Immature natural killer cell (primary cell): ENCODE data around the gene ARRDC4. TPM values are rescaled to one million over a fixed set of nuclear protein-coding genes. Genes with fewer than 3 reads are reported as not detected.

Experiments
- DNase-seq, 3 donors: peaks; one replicate each; pipeline ENCODE4 v3.0.0; 2022; ENCODE audit warnings: mixed read lengths in 1 of 3
- H3K27ac Mint-ChIP-seq, 6 donors: one replicate each; pipeline ENCODE4 v1.8.0; 2020; ENCODE audit warnings: mixed read lengths in 6 of 6, mild to moderate bottlenecking in 5 of 6, inconsistent platforms in 4 of 6, moderate library complexity in 3 of 6
- H3K27me3 Mint-ChIP-seq, 3 donors: one replicate each; pipeline ENCODE4 v1.8.0; 2020 to 2021; ENCODE audit warnings: low read depth in 3 of 3, mild to moderate bottlenecking in 3 of 3, mixed read lengths in 3 of 3, moderate library complexity in 3 of 3, inconsistent platforms in 1 of 3
- H3K36me3 Mint-ChIP-seq, 3 donors: one replicate each; pipeline ENCODE4 v1.8.0; 2020; ENCODE audit warnings: mixed read lengths in 3 of 3, inconsistent platforms in 2 of 3, mild to moderate bottlenecking in 2 of 3
- H3K4me1 Mint-ChIP-seq, 2 donors: one replicate each; pipeline ENCODE4 v1.8.0; 2020; ENCODE audit warnings: inconsistent platforms in 2 of 2, mild to moderate bottlenecking in 2 of 2, mixed read lengths in 2 of 2, moderate library complexity in 1 of 2
- H3K4me3 Mint-ChIP-seq, 5 donors: one replicate each; pipeline ENCODE4 v1.8.0; 2020; ENCODE audit warnings: mild to moderate bottlenecking in 5 of 5, mixed read lengths in 5 of 5, inconsistent platforms in 3 of 5, moderate library complexity in 3 of 5
- H3K9me3 Mint-ChIP-seq, 6 donors: one replicate each; pipeline ENCODE4 v1.8.0; 2020; ENCODE audit warnings: mild to moderate bottlenecking in 6 of 6, mixed read lengths in 6 of 6, inconsistent platforms in 4 of 6, moderate library complexity in 3 of 6
- polyA plus RNA-seq, 3 donors: library from polyadenylated mRNA; unstranded; fragments of 300-500 nt; fragmentation: Illumina TruSeq; gene quantifications; one replicate each; pipeline ENCODE4 v1.2.3, GENCODE V29; 2021

The ARRDC4 gene
- polyA plus RNA-seq, 3 donors from 2014 or later = 1.9 to 3.2 TPM; not detected in 1

DNA sequence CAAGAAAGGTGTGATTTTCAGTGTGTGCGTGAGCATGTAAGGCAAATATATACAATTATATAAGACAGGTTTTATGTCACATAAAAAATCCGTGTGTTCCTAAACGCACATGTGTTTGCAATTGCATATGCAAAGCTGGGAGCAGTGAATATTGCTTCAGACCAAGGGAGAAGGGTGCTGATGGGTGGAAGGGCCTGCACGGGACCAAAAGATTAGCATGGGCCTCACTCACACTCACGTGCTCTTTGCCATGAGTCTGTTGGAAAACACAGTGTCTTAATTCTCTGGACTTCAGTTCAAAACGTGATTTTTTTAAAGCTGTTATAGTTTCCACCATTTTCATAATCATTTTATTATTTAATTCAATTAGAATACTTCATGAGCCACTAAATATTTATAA lies 7.2 kb upstream of the ARRDC4 start:
- DNase-seq = no peak
- Mint-ChIP-seq H3K27ac (no peak overlapping the region), H3K4me1 (no peaks in the 10 kb centered on the region), H3K36me3 (no peaks in the 10 kb centered on the region), H3K4me3 (no peak overlapping the region), H3K27me3 (peaks cover 2 to 9% (median 6%) of the 10 kb centered on the region in 3 donors), H3K9me3 (no peaks in the 10 kb centered on the region)

DNA sequence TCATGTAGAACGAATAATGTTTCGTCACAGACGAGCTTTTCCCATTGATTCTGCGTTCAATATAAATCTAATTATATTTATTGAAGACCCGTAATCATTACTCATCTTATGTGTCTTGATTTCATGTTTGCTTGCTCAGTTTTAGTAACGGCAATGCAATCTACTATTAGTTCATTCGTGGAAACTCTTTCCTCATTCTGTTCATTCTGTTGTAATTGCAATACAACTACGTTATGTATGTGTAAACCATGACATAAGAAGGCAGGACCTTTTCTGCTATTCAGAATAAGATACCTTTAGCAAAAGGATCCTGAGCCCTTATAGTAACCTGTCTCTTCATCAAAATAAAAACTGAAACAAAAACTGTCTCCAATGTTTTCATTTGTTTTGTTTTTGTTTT lies 6.8 kb upstream of the ARRDC4 start:
- H3K27ac Mint-ChIP-seq = no peak overlapping the region
- no peak overlapping the region for H3K4me3 Mint-ChIP-seq
- no peaks in the 10 kb centered on the region for H3K9me3 Mint-ChIP-seq
- no peaks in the 10 kb centered on the region for H3K36me3 Mint-ChIP-seq
- no peaks in the 10 kb centered on the region for H3K4me1 Mint-ChIP-seq
- H3K27me3 Mint-ChIP-seq = peaks cover 2 to 9% (median 6%) of the 10 kb centered on the region in 3 donors
- no peak for DNase-seq

DNA sequence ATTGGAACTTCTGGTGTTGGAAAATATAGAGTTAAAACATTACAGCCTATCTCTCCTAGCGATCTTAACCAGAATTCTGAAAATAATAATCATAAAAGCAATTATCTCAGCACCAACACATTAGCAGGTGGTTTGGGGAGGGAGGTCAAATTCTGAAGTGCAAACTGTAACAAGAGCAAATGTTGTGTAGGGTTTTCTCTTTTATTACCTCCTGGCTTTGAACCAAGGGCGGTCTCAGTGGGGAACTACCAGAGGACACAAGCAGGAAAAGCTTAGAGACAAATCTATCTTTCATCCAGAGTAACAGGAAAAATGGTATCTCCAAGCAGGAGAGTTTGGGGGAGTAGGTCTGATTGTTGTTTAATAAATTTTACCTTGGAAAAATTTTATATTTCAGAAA lies 5.5 kb upstream of the ARRDC4 start:
- Mint-ChIP-seq H3K27me3 (peaks cover 2 to 15% (median 7%) of the 10 kb centered on the region in 3 donors), H3K4me3 (no peak overlapping the region), H3K9me3 (no peaks in the 10 kb centered on the region), H3K27ac (no peak overlapping the region), H3K4me1 (peaks cover 7 to 10% of the 10 kb centered on the region in 2 donors), H3K36me3 (no peaks in the 10 kb centered on the region)
- DNase-seq = no peak

DNA sequence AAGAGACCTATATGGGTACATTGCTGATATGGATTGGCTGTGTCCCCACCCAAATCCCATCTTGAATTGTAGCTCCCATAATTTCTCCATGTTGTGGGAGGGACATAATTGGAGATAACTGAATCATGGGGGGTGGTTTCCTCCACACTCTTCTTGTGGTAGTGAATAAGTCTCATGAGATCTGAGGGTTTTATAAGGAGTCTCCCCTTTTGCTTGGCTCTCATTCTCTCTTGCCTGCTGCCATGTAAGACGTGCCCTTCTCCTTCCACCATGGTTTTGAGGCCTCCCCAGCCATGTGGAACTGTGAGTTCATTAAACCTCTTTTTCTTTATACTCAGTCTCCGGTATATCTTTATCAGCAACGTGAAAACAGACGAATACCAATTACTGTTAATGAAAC lies 5.0 kb upstream of the ARRDC4 start:
- Mint-ChIP-seq H3K4me1 (peaks cover 11 to 15% of the 10 kb centered on the region in 2 donors), H3K27ac (no peak overlapping the region), H3K9me3 (no peaks in the 10 kb centered on the region), H3K4me3 (no peak overlapping the region), H3K27me3 (peaks cover 6 to 15% (median 9%) of the 10 kb centered on the region in 3 donors), H3K36me3 (no peaks in the 10 kb centered on the region)
- no peak for DNase-seq

DNA sequence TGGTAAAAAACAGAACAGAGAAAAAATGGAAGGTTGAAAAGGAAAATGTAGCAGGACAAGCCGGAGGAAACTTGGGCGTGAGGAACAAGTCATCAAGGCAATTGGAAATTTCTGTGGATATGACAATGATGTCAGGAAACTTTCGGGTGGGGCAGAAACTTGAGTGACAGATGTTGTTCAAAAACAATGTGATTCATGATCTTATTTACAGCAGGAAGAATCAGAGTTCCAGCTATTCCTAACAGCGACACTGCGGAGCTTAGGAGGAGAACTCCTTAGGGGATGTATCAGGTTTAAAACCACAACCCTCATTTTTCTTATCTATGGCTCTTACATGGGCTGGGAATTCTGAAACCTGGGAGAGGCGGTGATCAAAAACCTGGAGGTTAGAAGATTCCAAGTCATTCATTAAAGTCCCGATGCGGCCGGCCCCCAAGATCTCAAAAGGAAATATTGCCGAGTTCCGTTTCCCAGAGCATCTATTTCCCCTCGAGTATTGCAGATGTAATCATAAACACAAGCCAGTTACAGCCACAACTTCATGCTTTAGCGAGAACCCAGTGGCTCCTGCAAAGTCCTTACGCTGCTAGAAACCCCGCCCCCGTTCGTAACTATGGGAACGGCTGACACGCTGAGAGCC lies 659 bp upstream of the ARRDC4 start:
- DNase-seq = no peak
- Mint-ChIP-seq H3K27ac (peak overlapping the region; percentile 83 to 94 (median 90)), H3K4me1 (peaks cover 30 to 31% of the 10 kb centered on the region in 2 donors), H3K4me3 (peak overlapping the region; percentile 81 to 90 (median 83)), H3K9me3 (no peaks in the 10 kb centered on the region), H3K36me3 (no peaks in the 10 kb centered on the region), H3K27me3 (peaks cover 4 to 9% (median 9%) of the 10 kb centered on the region in 3 donors)

DNA sequence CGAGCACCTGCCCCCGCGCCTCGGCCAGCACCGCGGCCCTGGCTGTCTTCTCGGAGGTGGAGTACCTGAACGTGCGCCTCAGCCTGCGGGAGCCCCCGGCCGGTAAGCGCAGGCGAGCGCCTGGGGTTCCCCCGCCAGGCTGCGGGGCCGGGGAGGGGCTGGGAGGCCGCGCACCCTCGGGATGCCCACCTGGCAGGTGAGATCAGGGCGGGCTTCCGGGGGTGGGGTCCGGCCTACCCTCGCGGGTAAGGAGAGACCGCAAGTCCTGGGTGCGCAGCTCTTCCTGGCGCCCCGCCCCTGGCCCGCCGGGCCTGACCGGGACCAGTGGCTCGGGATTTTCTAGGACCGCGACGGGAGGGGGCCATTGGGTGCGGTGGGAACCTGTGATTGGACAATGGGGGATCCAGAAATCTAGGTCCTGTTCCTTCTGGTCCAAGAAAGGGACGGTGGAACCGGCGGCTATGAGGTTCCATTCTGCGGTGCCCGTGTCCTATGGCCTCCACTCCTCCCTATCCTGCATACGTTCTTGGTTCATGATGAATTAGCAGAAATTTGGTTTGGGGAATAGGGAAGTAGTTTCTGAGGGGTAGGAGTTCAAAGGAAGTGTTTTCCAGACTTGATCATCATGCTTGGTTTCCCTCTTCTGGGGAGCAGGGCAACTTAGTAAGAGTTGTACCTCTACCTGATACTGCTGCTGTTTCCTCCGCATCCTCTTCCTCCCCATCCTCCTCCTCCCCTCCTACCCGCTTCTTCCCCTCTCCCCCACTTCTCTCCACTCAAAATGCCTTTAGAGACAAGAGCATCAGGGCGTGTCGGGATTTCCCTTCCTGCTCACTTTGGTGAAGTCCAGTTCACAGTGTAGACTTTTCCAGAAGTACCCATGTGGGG lies 808 bp downstream of the ARRDC4 start:
- no peaks in the 10 kb centered on the region for H3K9me3 Mint-ChIP-seq
- H3K36me3 Mint-ChIP-seq = peaks cover 3 to 8% (median 7%) of the 10 kb centered on the region in 3 donors
- H3K27me3 Mint-ChIP-seq = peaks cover 4 to 9% (median 7%) of the 10 kb centered on the region in 3 donors
- H3K4me3 Mint-ChIP-seq = peak overlapping the region; percentile 78 to 87 (median 81)
- peaks cover 31 to 37% of the 10 kb centered on the region in 2 donors for H3K4me1 Mint-ChIP-seq
- peak overlapping the region; percentile 55 to 85 (median 74) for H3K27ac Mint-ChIP-seq
- DNase-seq = no peak

DNA sequence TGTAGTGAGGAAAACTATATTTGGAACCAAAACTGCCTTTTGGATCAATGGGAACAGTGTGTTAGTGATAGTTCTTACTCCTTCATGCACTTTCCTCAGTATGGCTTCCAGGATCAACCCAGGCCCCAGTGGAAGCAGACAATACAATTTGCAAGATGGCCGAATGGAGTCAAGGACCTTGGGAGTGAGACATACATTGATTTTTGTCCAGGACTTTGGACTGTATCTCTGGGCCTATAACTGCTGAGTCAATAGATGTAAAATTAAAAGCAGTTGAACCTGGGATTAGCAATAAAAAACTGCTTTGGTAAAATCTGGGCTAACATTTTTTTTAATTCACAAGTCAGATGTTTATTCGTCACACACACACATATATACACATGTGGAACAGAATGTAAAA lies 1.8 kb downstream of the ARRDC4 start:
- Mint-ChIP-seq H3K27ac (peak overlapping the region in 5 of 6 donors; percentile 8 to 54 (median 20)), H3K4me3 (peak overlapping the region; percentile 22 to 81 (median 79)), H3K36me3 (peaks cover 3 to 13% (median 7%) of the 10 kb centered on the region in 3 donors)

DNA sequence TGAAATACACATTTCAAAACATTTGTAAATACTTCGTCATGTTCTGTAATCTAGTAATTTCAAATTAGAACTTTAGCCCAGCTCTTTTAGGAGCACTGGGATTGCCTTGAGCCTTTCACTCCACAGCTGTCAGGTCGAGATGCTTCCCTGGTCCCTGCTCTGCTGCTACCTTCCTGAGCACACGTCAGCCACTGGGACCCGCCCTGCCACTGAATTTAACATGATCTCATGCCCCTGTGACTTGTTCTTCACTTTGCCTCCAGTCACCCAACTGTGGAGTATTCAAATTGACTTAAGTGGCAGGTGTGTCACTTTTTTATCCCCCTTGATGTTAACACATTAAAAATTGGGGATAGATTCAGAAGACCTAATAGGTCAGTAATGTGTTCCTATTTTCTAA lies 3.3 kb downstream of the ARRDC4 start:
- H3K4me3 Mint-ChIP-seq = no peak overlapping the region

More for the DNA sequence above, 1.8 kb downstream of the ARRDC4 start:
- peaks cover 31 to 44% of the 10 kb centered on the region in 2 donors for H3K4me1 Mint-ChIP-seq
- H3K9me3 Mint-ChIP-seq = no peaks in the 10 kb centered on the region
- H3K27me3 Mint-ChIP-seq = peaks cover 4 to 9% (median 7%) of the 10 kb centered on the region in 3 donors
- DNase-seq = no peak

DNA sequence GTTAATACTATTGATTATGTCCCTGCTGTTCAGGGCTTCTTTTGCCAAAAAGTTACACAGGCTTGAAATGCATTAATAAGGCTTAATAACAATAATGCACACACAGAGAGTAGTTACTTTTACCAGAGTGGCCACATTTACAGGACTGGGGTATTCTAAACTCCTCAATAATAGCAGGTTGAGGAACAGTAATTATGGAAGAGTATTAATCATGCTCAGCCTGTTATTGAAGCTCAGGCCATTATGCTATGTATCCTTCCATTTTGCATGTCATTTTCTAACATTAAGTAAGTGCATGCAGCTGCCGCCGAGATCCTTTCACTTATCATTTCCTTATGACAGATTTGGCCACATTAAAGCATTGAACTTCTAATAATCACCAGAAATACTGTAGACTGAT lies 5.7 kb downstream of the ARRDC4 start:
- Mint-ChIP-seq H3K27me3 (peaks cover 0 to 1% (median 0%) of the 10 kb centered on the region in 3 donors), H3K4me1 (peaks cover 20 to 29% of the 10 kb centered on the region in 2 donors)

More for the DNA sequence above, 3.3 kb downstream of the ARRDC4 start:
- no peak for DNase-seq
- H3K4me1 Mint-ChIP-seq = peaks cover 31 to 44% of the 10 kb centered on the region in 2 donors
- peak overlapping the region in 2 of 6 donors; percentile 0 to 40 for H3K27ac Mint-ChIP-seq
- peaks cover 4 to 9% (median 7%) of the 10 kb centered on the region in 3 donors for H3K27me3 Mint-ChIP-seq
- peaks cover 3 to 15% (median 7%) of the 10 kb centered on the region in 3 donors for H3K36me3 Mint-ChIP-seq
- H3K9me3 Mint-ChIP-seq = no peaks in the 10 kb centered on the region

DNA sequence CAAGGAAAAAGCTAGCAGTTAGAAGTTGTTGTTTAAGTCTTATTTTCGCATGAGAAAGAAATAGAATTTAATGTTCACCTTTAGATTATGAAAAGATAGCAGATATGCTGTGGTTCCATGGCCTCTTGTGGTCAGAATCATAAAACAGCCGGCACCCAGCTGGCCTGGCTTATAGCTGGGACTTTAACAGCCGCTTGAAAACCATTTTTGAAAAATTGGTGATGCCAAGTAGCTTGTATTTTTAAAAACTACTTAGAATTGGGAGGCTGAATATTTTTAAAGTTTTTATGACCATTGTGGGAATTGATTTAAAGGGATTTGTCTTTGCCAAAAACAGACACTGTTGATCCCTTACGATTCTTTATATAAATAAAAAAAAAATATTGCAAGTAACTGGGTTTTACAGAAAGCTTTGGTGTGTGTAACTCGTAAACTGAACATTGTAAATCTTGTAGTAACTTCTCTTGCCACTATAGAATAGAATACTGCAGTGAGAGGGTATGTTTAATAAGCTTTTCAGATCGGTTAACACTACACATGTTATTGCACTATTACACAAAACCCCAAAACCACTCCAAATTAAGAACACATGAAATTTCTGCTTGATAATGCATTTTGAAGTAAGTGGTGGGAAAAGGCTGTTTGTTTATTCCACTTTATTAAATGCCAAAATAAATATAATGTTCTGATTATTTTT lies 6.6 kb downstream of the ARRDC4 start:
- no peak overlapping the region for H3K4me3 Mint-ChIP-seq
- H3K36me3 Mint-ChIP-seq = peaks cover 19 to 36% (median 19%) of the 10 kb centered on the region in 3 donors
- peaks cover 0 to 1% (median 0%) of the 10 kb centered on the region in 3 donors for H3K27me3 Mint-ChIP-seq
- peaks cover 13 to 21% of the 10 kb centered on the region in 2 donors for H3K4me1 Mint-ChIP-seq
- no peak overlapping the region for H3K27ac Mint-ChIP-seq
- DNase-seq = no peak
- H3K9me3 Mint-ChIP-seq = no peaks in the 10 kb centered on the region

More for the DNA sequence above, 5.7 kb downstream of the ARRDC4 start:
- DNase-seq = no peak
- Mint-ChIP-seq H3K27ac (no peak overlapping the region), H3K36me3 (peaks cover 11 to 27% (median 11%) of the 10 kb centered on the region in 3 donors), H3K9me3 (no peaks in the 10 kb centered on the region), H3K4me3 (no peak overlapping the region)

DNA sequence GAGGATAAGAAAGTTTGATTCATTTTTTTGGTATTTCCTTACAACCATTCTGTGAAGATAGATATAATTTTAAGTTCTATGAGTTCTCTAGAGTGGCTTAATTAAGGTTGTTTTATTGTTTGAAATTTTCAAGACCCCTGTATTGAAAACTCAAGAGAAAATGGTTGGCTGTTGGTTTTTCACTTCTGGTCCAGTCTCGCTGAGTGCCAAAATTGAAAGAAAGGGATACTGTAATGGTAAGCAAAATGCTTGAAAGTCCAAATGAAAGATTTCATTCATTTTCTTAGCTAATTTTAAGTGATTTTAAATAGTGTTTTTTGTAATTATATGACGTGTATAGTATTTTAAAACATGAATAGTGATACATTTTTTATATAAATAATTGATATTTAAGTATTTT lies 7.4 kb downstream of the ARRDC4 start:
- H3K27ac Mint-ChIP-seq = no peak overlapping the region
- peaks cover 0 to 1% (median 0%) of the 10 kb centered on the region in 3 donors for H3K27me3 Mint-ChIP-seq
- DNase-seq = no peak
- peaks cover 20 to 44% (median 20%) of the 10 kb centered on the region in 3 donors for H3K36me3 Mint-ChIP-seq
- H3K4me3 Mint-ChIP-seq = no peak overlapping the region
- H3K4me1 Mint-ChIP-seq = peaks cover 5 to 15% of the 10 kb centered on the region in 2 donors
- H3K9me3 Mint-ChIP-seq = no peaks in the 10 kb centered on the region

DNA sequence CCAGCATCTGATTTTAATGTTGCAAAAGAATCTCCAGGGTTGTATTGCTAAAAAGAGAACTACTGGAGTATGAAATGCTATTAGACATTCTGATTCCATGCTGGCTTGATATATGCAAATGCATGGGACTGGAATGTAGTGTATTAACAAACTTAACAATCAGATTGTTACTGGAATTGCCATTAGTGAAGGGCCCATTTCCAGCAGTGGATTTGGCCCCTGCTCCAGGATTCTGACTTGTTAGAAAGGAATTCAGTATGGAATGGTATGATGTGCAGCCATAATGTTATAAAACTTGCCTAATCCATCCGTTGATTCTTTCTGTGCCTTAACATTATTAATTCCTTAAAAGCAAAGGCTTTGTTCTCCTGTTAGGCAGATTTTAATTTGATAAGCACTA lies 7.9 kb downstream of the ARRDC4 start:
- peaks cover under 1 to 15% of the 10 kb centered on the region in 2 donors for H3K4me1 Mint-ChIP-seq
- no peak overlapping the region for H3K4me3 Mint-ChIP-seq
- H3K27me3 Mint-ChIP-seq = peaks cover 0 to 1% (median 0%) of the 10 kb centered on the region in 3 donors
- no peaks in the 10 kb centered on the region for H3K9me3 Mint-ChIP-seq
- H3K27ac Mint-ChIP-seq = no peak overlapping the region
- no peak for DNase-seq
- peaks cover 20 to 49% (median 20%) of the 10 kb centered on the region in 3 donors for H3K36me3 Mint-ChIP-seq

DNA sequence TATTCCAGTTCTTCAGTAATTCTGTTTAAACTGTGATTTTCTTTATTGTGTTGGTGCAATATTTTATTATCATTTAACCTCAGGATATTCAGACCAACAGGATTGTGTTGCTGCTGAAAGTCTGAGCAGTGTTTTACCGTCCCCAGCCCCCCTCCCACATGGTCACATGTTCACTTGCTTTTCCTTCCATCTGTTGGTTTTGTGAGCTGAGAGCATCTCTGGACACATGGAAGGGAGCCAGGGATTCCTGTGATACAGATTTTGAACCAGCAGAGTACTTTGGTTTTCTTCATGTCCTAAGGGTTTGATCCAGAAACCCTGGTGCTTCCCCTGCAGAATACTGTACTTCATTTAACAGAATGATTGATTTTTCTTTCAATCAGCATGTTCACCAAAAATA lies 11.9 kb downstream of the ARRDC4 start:
- Mint-ChIP-seq H3K27me3 (peaks cover 0 to 1% (median 0%) of the 10 kb centered on the region in 3 donors), H3K36me3 (peaks cover 14 to 42% (median 17%) of the 10 kb centered on the region in 3 donors)
- DNase-seq = no peak

More for the DNA sequence above, 11.9 kb downstream of the ARRDC4 start:
- H3K9me3 Mint-ChIP-seq = no peaks in the 10 kb centered on the region
- H3K4me1 Mint-ChIP-seq = no peaks in the 10 kb centered on the region
- no peak overlapping the region for H3K4me3 Mint-ChIP-seq
- no peak overlapping the region for H3K27ac Mint-ChIP-seq
